GM21619 (cell line): ENCODE data around the gene ARHGAP24.
"Not testable (repeated sequence)": the region's sequence is repeated elsewhere in the genome, so short reads cannot be mapped to it uniquely, and the experiment has no call there.

Experiments used
- ATAC-seq: cut with Tn5 transposase; IDR thresholded peaks from one replicate; pipeline ENCODE4 v1.9.1; 2021; ENCODE audit not compliant: unreplicated experiment

ARHGAP24 gene

GRCh38 chr4:85884251-85884650, 409.3 kb downstream of the ARHGAP24 start:
- ATAC-seq: no peak

GRCh38 chr4:85886665-85887064, 411.7 kb downstream of the ARHGAP24 start:
- ATAC-seq: no peak

DNA sequence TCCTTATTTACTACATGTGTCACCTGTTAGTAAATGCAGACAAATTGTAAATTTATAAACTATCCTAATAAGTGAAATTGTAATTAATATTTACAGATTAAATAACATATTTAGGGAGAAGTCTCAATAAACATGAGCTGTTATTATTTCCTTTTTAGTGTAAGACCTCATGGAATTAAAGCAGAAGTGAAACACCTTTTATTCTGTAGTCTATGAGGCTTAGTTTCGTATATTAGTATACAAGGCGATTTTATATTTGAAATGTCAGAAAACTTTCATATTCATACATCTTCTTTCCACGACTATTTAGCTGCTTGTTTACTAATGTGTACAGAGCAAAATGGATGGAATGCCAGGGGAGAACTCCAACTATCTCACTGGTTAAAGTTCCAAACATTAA, 414.4 kb downstream of the ARHGAP24 start:
- peak; percentile 58 for ATAC-seq

DNA sequence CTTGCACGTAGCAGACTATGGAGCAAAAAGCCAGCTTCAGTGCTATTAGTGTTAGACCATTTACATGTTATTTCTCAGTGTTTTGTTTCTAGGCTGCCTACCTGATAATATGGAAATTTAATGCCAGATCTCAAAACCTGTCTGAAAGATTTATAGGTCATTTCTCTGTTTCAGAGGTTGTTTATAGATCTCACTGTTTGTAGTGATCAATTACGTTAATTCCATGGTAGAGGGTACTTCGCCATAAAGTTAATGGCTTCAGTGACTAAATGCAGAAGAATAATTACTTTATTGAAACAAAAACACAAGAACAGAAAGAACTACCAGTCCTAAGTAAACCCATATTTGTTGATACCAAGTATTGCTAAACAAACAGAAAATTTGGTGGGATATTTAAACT, 420.8 kb downstream of the ARHGAP24 start:
- no peak for ATAC-seq

- no peak for ATAC-seq
Observed at GRCh38 chr4:85898231-85898630, 423.3 kb downstream of the ARHGAP24 start.

DNA sequence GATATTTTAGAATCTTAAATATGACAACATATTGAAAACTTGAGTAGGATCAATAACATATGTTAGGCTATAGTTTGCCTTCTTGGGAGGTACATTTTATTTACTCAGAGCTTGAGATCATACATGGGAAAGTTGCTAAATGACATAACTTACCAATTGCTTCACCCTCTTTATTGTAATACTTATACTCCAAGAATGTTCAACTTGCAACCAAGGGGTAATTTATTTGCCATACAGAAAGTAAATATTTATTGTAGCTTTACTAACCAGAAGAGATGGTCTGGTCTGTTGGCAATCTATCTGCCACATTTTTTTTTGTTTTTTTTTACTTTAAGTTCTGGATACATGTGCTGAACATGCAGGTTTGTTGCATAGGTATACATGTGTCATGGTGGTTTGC, 426.6 kb downstream of the ARHGAP24 start:
- no peak for ATAC-seq

DNA sequence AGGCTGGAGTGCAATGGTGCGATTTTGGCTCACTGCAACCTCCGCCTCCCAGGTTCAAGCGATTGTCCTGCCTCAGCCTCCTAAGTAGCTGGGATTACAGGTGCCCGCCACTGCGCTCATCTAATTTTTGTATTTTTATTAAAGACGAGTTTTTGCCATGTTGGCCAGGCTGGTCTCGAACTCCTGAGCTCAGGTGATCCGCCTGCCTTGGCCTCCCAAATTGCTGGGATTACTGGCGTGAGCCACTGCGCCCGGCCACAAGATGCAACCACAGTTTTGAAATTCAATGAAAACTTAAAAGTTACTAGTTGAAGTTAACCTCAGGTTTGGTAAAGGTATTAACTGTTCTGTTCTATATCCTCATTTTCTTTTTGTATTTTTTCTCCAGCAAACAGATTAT, 427.7 kb downstream of the ARHGAP24 start:
- ATAC-seq: not testable (repeated sequence)

DNA sequence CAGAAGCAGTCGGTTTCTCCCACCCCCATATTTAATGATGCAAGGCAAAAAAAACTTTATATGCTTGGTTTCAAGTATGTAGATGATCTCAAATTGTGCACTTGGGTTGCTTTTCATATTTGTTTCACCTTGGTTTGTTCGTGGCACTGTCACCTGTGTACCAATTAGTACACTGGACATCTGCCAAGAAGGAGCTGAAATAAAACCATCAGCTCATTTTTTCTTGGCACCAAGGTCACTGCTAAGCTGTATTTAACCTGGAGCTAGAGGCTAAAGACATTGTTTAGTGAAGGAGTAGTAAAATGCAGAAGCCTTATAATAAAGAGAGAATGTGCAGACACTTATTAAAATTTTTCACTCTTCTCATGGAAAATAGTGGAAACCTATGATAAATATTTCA, 430.8 kb downstream of the ARHGAP24 start:
- no peak for ATAC-seq

DNA sequence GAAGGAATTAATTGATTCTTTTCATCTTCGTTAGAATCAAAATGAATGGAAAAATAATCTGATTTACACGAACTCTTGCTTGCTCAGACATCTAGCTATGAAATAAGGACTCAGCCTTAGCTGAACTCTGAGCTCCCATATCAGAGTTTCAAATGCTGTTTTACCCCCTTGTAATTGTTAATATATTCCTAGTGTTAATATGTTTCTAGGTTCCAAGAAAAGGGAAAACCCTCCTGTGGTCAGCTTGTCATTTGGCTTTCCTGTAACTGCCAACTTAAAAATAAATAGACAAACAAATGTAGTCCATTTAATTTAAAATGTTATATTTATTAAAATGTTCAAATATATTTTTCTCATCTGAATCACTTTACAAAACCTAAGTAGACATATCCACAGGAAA, 432.1 kb downstream of the ARHGAP24 start:
- no peak for ATAC-seq

GRCh38 chr4:85909851-85910250, 434.9 kb downstream of the ARHGAP24 start:
- ATAC-seq: no peak

DNA sequence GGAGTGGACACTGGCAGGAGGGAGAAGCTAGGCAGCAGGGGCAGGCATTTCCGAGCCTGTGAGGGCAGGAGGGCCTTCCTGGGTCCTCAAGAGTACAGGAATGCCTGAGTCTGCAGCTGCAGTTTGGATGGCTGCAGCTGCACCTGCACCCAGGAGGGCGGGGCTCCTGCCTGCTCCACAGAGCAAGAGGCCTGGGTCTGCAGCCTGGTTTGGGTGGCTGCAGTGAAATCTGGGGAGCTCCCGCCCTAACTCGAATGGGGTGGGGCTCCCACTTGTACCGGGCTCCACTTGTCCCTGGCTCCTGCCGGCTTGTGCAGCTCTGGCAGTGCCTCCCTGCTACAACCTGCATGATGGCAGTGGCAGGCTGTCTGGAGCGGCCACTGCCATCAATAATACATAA, 436.0 kb downstream of the ARHGAP24 start:
- no peak for ATAC-seq

DNA sequence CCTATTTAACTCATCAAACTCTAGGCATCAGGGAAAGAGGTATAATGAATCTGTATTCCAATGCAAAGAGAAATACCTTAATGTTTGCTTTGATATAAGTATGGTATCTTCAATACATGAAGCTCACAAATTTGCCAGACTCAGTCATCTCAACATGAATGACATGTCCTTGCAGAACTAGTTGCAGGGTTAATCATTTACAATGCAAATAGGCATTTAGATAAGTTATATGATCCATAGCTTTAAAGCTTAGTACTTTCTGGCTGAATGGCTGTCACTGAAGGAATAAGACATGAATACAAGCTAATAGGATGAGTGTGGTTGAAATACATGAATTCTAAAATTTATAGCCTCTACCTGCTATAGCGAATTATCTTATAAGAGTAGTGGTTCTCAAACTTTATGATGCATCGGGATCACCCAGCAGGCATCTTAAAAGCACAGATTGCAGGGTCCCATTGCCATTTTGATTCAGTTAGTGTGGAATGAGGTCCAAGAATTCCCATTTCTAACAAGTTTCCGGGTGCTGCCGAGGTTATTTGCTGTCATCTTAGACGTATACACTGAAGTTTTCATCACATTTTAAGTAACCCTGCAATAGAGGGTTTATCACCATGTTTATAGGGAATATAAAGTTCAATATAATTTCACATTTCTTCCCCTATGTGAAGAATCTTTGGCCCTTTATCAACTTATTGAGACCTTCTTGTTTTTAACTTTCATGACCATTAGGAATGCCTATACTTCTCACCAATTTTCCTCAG, 439.2 kb downstream of the ARHGAP24 start:
- no peak for ATAC-seq

GRCh38 chr4:85915570-85915969, 440.6 kb downstream of the ARHGAP24 start:
- ATAC-seq: not testable (repeated sequence)

GRCh38 chr4:85919200-85919887, 444.4 kb downstream of the ARHGAP24 start:
- ATAC-seq: no peak

DNA sequence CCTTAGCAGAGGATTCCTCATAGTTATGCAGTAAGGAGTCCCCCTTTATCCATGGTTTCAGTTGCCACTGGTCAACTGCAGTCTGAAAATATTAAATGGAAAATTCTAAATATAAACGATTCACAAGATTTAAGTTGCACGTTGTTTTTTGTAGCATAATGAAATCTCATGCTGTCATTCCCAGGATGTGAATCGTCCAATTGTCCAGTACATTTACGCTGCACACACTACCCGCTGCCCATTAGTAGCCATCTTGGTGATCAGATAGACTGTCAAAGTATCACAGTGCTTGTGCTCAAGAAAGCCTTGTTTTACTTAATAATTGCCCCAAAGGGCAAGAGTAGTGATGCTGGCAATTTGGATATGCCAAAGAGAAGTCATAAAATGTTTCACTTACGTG, 450.1 kb downstream of the ARHGAP24 start:
- no peak for ATAC-seq

GRCh38 chr4:85928775-85929591, 454.0 kb downstream of the ARHGAP24 start:
- ATAC-seq: no peak

DNA sequence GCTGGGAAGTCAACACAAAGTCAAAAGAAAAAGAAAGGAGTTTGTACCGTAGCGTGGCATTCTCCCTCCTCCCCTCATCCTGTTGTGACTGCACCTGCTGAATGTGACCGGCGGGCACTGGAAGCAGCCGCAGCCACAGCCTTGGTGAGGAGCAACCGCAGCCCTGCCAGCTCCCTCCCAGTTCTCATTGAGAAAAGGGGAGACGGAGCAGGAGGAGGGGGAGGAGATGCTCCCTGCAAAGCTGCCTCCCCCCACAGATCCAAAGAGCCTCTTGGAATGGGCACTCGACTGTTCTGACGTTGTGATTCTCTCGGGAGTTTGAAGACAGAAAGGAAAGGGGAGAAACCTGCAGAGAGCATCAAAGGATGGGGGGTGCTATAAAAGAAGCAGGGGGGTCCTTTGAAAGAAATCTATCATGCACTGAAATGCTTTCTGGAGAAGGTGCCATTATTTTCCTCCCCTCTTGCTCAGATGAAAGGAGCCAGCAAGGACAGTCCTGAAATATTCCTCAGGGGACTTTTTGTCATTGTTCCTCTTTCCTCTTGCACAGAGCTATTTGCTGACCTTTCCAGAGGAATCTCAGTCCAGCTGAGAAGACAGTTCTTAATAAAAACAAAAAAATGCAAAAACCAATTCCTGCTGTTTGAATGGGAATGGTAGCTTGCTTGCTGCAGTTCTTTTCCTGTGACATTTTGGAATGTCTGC, 455.2 kb downstream of the ARHGAP24 start:
- ATAC-seq: no peak

DNA sequence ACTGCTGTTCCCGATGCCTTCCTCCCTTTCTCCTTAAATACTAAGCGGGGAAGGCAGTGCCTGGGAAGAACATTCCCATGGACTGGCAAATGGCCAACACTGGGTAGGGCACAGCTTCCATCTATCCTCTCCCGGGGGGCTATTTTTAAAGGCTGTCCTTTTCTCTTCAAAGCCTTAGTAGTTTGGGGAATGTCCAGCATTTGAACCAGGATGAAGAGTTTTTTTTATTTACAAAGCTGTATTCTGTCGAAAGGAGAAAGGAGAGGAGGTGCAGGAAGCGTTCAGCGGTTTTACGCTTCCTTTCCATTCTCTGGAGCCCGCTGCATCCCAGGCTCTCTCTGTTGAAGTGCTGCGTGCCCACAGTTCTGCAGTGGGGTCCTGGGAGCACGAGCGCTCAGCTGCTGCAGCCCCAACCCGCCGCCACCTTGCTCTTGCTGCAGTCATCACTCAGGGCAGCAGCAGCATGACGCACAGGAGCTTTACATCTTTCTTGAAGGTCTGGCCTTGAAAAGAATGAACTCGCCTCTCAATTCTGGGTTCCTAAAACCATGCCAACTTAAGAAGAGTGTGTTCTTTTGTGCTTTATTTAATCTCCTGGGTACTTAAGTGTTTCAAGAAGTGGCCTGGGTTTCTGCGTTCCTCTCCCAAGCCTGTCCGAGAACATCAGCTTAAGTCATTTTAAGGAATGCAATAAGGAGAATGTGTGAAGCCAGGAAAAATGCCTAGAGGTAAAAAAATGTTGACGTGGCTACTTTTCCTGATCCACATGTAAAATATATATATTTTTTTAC, 457.7 kb downstream of the ARHGAP24 start:
- ATAC-seq: no peak

- no peak for ATAC-seq
Observed at GRCh38 chr4:85933291-85933640, 458.3 kb downstream of the ARHGAP24 start.

GRCh38 chr4:85937507-85937906, 462.6 kb downstream of the ARHGAP24 start:
- ATAC-seq: no peak
